ENCODE data around the gene PCNX2.

GRCh38 chr1:233257786-233258185, 37.7 kb downstream of the PCNX2 start:
- TF ChIP-seq CTCF (IDR thresholded peaks at IDR 0.05) (no peak), EZH2 (IDR thresholded peaks at IDR 0.05; ENCODE audit: borderline replicate concordance, insufficient read depth, low read depth, low read length, poor library complexity, severe bottlenecking) (no peak)

All from B cell (primary cell).